ENCODE measurements around the gene PDE11A. TPM values are rescaled to one million over a fixed set of nuclear protein-coding genes. Genes with fewer than 3 reads are reported as not detected.
A peak's percentile ranks its signal among the peaks of the same experiment; 100 is the strongest.

PDE11A gene
- total and polyA plus RNA-seq, 2 of the 8 experiments (the other 6 are each of a cell fraction or from before 2014, with no cell fraction given): 0.19 to 0.23 TPM

GRCh38 chr2:177983183-177983788, 89.3 kb downstream of the PDE11A start (continued):
- TF ChIP-seq SIN3A (conservative IDR thresholded peaks at IDR 0.05 in 1 of 2, IDR thresholded peaks at IDR 0.05 in 1 of 2; ENCODE audit: low read depth in 1 of 2, low read length in 2 of 2) (no peak), TBP (IDR thresholded peaks at IDR 0.05; ENCODE audit: low read depth, low read length) (no peak), SRF (IDR thresholded peaks at IDR 0.05; ENCODE audit: low read depth, low read length) (no peak), CBX8 (IDR thresholded peaks at IDR 0.05; ENCODE audit: borderline replicate concordance, low read depth, low read length) (no peak), GTF2F1 (IDR thresholded peaks at IDR 0.05; ENCODE audit: borderline replicate concordance, low read depth, low read length) (no peak), ATF2 (IDR thresholded peaks at IDR 0.05; ENCODE audit: low read length) (no peak), NANOG (IDR thresholded peaks at IDR 0.05; ENCODE audit: insufficient read depth, low read depth, low read length, poor library complexity, severe bottlenecking) (peak; percentile 51), FOSL1 (IDR thresholded peaks at IDR 0.05; ENCODE audit: insufficient read depth, low read depth, low read length) (no peak), GABPA (IDR thresholded peaks at IDR 0.05; ENCODE audit: borderline replicate concordance, insufficient read depth, low read length) (no peak), ATF3 (IDR thresholded peaks at IDR 0.05; ENCODE audit: insufficient read depth, low read depth, low read length) (no peak), RAD21 (IDR thresholded peaks at IDR 0.05 in 1 of 2, conservative IDR thresholded peaks at IDR 0.05 in 1 of 2; ENCODE audit: low read depth in 2 of 2, low read length in 2 of 2) (peak; percentile 82 to 84), TEAD4 (IDR thresholded peaks at IDR 0.05; ENCODE audit: low read depth, low read length) (no peak), SIX5 (IDR thresholded peaks at IDR 0.05; ENCODE audit: low read depth, low read length) (no peak), JUND (IDR thresholded peaks at IDR 0.05; ENCODE audit: low read length) (no peak), TCF12 (IDR thresholded peaks at IDR 0.05; ENCODE audit: low read depth, low read length) (no peak)

All from H1 (cell line).